HG02588 (cell line): ENCODE measurements around the gene MYO18A.

Experiments used
- ATAC-seq: cut with Tn5 transposase; IDR thresholded peaks from one replicate; pipeline ENCODE4 v1.9.1; 2021; ENCODE audit warnings: mild to moderate bottlenecking, moderate library complexity; ENCODE audit not compliant: unreplicated experiment

Gene MYO18A

DNA sequence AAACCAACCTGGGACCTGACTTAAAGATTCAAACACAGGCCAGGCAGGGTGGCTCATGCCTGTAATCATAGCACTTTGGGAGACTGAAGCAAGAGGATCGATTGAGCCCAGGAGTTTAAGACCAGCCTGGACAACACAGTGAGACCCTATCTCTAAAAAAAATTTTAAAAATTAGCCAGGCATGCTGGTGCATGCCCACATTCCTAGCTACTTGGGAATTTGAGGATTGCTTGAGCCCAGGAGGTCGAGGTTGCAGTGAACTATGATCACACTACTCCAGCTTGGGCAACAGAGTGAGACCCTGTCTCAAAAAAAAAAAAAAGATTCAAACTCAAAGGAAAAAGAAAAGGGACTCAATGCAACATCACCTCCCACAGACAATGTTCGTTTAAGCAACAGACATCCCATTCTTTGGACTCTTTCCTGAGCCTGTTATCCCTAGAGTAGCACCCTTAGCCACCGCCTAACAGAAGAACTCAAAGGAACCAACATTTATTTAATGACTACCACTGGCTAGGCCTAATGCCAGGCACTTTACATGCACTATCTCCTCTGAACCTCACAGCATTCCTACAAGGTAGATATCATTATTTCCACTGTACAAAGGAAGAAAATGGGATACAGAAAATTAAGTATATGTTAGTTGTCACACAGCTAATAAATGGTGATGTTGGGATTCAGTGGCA, 12.7 kb downstream of the MYO18A start:
- no peak for ATAC-seq

DNA sequence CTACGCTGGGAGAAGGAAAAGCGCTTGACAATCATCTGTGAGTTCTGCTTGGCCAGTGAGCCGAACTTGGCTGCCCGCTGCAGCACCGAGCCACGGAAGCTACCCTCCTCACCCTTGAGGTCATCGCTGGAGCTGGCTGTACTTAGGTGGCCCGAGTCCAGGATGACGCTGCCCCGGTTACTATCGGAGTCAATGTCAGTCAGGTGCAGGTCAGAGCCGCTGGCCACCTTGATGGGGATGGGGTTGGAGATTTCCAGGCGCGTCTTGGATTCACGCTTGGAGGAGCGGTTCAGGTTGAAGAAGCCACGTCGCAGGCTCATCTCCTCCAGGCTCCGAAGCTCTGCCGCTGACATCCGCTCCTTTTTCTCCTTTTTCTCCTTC, 13.7 kb downstream of the MYO18A start:
- ATAC-seq = no peak

DNA sequence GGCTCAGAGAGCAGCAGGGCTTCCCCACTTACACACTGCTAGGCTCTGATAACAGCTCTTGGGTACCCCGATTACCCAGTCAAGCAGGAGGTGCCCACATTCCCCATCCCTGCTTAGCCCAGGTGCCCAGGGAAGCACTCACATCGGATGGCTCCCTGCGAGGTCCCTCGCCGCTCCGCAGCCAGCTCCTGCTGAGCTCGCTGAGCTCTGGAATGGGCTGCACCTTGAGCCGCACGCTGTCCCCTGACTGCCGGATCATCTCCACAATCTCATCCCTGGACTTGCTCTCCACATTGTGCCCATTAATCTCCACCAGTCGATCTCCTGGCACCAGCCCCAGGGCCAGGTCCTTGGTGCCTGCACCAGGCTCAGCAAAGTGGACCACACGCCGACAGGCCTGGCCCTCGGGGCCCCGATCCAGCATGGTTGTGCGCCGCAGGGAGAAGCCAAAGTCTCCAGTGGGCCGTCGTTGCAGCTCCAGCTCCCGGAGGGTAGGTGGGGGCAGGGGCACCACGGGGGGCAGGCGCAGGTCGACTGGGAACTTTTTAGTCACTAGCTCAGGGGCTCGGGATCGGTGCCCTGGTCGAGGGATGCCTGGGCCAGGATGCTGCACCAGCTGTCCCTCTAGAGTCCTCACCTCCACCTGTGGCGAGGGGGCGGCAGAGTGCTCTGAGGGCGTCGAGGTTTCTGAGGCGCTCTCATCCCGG, 14.2 kb downstream of the MYO18A start:
- no peak for ATAC-seq

DNA sequence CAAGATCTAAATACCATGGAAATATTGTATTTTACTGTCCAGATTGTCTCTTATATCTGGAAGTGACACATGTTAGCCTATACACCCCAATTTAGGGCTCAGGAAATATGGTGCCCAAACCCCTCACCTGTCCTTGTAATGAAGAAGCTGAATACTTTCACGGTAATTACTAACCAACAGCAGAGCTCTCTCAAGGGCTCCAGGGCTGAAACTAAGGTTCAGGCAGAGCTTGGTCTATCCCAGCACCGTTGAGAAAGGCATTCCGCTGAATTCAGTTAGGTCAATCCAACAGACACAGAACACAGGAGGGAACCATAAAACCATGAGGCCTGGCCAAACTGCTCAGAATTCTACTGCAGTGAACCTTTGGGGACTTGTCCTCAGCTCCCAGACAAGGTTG, 14.9 kb downstream of the MYO18A start:
- no peak for ATAC-seq

DNA sequence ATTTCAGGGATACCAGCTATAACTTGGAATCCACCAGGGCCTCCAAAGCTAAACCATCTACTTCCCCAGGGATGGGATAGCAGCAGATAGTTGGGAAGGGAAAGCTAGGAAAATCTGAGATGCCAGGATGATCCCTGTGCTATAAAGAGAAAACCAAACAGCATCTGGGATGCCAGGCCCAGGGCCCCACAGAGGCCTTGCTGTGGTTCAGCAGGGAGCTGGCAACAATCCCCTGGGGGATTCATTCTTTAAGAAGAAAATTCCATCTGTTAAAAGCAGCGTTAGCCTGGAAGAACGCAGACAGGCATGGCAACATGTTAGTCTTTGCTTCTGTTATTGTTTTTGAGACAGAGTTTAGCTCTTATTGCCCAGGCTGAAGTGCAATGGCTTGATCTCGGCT, 16.6 kb downstream of the MYO18A start:
- ATAC-seq = no peak

DNA sequence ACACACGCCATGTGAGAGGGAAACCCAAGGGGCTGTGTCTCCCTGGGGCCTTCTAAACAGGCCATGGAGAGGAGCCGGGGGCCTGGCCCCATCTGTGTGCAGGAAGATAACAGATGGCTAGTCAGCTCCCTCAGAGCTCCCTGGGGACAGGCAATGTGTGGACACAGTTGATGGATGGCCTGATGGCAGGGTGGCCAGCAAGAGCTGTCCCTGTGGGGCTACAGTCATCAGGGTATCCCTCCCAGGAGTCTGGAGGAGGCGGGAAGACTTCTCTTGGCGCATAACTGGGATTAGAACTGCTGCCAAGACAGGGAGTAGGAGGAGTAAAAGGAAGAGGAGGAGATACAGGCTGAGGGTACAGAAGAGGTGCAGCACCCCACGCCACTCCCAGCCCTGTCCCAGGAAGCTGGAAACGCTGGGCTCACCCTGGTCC, 17.3 kb downstream of the MYO18A start:
- ATAC-seq = no peak

DNA sequence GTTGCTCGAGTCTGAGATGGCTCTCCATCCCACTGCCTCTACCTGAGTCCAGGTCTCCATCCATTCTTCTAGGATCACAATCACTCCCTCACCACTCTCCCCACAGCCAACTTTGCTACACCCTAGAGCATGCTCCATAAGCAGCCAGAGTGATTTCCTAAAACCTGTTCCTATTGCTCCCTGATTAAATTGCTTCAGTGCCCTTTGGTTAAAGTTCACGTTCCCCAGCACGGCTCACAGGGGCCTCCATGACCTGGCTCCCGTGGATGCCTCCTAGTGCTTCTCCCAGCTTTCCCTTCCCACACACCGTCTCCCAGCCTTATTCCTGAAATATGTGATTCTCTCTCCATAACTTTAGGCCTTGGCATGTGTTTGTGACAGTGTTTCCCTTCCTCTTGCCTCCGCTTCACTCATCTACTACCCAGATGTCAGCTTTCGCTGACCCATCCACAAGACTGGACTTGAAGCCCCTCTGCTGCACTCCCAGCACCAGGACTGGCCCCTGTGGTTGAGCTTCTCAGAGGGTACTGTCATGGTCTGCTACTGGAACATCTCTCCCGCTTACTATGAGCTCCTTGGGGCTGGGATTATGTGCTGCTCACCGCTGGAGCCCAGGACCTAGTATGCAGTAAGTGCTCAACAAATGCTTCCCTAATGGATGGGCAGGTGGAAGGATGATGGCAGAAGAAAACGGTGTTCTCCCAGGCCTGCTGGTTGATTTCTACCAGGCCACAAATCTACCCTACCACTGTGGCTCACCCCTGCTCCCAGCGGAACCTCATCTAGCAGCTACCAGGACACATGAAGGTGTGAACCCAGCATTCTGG, 17.9 kb downstream of the MYO18A start:
- ATAC-seq = no peak

DNA sequence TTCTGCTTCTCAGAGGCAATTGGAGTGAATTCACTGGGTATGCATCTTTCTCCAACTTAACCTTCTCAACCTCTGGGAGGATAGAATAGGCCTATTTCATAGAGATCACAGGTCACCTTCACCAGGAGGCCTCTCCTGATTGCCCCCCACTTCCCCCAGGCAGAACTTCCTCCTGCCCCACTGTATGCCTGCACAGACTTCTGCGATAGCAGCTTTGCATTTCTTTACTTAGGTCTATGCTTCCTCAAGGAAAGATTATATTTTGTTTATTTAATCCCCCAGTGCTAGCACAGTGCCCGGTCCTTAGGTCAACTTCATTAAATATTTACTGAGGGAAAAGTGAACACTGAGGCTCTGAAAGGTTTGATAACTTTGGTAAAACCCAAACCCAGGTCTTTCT, 19.9 kb downstream of the MYO18A start:
- no peak for ATAC-seq

DNA sequence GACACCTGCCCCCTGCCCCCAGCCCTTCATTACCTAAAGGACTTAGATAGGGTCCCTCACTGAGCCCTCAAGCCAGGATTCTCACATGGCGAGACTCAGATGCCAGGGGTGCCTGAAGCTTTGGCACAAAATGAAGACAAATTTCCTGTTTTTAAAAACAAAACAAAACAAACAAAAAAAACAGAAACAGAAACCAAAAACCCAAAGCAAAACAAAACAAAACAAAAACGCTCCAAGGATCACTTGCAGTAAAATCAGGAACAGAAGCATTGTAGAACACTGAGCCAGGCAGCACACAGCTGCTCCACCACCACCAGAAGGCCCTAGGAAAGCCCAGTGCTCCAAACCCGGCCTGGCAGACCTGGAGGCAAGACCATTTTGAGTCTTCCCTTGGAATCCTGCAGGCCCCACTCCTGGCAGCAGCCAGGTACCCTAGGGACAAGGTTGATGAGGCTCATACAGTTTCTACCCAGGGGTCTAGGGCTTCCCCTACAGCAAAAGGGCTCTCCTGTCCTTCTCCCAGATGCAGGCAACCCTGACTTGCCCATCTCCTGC, 20.8 kb downstream of the MYO18A start:
- no peak for ATAC-seq

DNA sequence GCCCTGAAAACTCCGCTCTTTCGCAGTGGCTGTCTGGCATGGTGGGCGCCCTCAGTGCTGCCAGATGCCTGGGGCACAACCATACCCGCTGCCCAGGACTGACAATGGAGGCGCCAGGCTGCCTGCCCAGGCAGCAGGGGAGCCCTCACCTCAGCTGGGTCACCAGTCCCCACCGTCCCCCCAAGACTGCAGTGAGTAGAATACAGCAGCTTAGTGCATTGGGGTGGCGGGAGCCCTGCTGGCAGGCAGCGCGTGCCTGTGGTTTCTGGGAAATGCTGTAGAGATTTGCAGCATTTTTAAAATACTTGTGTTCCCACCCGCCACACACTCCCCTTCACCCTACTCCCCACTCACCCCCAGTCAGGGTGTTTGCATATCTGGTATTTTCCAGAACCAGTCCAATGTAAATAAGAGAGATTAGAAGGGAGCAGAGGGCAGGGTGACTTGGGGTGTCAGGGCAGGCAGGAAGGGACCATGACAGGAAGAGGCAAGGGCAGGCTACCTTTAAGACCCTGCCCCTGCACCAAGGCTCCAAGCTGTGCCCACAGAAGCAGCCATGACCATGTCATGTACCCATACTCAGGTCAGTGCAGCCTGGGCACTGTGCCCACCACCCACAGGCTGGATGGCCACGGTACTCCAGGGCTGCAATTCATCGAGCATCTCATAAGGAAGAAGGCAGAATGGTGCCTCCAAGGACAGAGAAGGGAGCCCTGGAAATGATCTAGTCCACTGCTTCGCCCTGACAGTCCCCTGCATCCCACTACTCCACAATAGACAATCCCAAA, 21.5 kb downstream of the MYO18A start:
- ATAC-seq = no peak

DNA sequence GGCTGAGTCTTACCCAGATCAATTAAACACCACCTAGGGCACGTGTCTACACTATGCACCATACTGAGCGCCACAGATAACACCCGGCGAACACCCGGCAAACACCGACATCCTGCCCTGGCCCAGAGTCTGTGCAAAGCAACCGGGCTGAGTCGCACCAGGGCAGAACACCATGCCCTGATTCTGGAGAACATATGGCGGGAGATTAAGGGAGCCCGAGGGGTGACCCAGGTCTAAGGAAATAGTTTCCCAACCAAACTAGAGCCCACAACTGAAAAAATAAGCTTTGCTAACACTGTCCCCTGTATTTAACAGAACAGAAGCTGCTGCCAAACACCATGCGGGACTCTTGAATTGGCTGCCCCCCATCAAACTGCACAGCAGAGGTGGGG, 22.1 kb downstream of the MYO18A start:
- no peak for ATAC-seq

DNA sequence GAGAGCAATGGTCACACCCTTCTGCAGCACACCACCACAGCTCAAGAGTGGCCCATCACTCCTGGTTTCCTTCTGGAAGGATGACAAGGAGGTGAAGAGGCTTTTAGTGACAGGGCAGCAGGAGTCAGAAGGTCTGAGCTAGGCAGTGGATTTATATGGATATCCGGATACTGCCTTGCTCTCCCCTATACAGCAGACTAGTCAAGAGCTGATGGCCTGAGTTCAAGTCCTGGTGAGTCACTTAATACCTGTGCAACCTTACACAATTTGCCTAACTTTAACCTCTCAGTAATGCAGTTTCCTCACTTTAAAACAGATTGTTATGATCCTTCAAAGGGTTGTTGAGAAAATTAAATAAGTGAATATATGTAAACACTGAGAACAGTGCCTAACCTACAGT, 22.9 kb downstream of the MYO18A start:
- ATAC-seq = no peak

DNA sequence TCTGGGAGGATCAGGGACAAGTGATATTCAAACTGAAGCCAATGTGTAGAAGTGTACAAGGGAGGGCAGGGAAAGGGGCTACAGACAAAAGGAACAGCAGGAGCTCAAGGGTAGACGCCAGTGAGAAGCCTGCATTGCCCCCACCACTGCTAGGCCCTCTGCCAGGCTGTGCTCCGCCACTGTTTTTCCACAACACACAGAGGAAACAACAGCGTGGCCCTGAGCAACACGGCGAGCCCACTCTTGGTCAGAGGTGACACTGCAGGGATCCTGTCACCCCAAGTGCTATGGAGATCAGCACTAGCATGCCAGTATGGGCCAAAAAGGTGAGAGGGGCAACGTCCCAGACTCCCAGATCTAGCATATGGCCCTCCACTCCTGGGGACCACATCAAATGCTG, 23.4 kb downstream of the MYO18A start:
- no peak for ATAC-seq

DNA sequence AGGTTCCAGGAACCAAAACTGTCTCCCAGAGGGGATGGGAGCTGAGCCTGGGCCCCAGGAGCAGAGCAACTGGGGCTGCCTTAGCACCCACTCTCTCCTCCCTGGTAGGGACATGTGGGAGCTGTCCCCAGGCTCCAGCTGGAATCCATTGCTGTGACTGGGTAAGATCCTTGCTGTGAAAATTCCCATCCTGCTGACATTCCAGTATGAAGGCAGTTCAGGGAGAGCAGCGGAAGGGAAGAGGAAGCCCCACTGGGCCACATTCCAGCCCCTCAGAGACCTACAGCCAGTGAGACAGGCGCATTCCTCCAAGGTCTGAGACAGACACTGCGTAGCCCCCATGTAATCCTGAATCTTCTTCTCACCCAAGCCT, 24.2 kb downstream of the MYO18A start:
- no peak for ATAC-seq

DNA sequence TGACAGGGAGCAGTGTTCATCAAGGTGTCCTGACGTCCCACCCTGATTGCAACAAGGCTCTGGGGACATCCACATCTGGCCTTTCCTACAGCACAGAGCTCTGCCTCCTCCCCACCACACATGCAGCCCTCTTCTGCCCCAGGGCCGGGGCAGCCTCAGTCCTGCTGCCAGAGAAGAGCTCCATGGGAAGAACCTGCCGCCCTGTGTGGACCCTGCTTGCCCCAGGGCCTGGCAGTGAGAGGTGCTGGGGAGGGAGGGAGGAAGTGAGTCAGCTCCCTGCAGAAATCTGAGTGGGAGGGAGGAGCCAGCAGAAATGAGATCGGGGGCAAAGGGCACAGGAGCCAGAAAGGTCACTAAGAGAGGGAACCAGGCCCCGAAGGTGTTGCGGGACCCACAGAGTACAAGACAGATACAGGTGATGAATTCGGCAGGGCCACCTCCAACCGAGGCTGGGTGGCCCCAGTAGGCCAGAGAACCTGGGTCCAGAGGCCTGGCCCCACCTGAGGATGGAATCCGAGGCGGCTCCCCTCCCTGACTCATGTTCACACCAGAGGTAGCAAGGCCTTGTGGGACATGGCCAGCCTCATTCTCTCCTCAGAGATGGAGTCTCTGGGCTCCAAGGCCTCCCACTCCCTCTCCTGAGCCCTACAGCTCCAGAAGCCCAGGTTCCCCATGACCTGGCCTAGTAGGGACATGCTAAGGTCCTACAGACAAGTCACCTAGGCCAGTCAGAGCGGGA, 24.8 kb downstream of the MYO18A start:
- no peak for ATAC-seq

DNA sequence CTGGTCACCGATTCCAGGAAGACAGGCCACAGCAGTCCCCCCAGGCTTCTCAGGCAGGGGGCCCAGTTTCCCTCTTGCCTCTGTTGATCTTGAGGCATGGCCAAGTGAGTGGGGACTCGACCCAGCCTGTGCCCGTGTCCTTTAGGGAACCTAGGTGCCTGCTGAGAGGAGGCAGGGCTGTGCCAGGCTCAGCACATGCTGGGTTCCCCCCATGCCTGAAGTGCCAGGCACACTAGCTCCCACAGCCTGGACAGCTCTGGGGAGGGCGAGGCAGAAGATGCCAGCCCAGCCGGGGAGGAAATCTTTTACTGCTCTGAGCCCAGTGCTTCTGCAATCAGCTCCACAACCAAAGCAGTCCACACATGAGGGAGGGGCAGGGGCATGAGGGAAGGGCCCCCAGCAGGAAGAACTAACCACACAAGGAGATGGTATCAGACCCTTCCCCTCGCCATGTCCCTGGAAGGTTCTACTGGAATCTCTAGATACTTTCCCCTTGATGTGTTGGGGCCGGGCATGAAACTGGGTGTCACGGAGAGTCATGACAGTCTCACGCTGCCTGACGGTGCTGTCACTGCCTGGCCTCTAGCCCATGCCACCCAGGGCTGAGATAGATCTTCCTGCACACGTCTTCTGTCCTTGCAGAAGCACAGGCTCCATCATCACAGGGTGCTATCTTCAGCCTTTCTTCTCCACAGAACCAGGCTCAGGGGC, 25.5 kb downstream of the MYO18A start:
- no peak for ATAC-seq

DNA sequence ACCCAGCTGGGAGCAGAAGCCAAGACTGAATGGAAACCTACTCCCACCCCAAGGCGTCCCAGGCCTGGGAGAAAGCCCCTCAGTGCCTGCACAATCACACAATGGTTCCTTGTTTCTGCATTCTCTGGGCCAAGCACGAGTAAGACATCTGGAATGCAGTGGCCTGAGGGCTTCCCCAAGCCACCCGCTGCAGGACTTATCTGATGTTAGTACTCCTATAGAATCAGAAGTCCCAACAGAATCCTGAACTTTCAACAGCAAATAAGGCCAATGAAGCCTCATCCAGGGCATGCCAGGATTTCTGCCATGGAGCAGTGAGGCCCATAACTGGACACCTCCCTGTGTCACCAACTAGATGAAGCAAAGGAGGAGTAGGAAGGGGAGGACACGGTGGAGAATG, 28.6 kb downstream of the MYO18A start:
- ATAC-seq = no peak

DNA sequence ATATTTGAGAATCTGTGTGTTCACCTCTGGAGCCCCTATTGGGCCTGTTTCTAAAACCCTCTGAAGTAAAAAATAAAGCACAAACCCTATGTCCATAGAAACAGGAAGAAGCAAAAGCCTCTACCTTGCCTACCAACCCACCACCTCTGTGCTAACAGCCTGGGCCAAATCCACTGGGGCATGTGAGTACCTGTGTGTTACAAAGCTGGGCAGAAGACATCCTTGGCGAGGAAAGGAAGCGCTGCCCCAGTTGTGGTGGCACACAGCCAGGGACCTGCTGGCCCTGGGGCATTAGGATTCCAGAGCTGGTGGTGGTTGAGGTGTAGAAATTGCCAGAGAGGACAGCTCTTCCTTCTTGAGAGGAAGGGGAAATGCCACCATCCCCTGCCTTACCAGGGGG, 30.0 kb downstream of the MYO18A start:
- no peak for ATAC-seq

DNA sequence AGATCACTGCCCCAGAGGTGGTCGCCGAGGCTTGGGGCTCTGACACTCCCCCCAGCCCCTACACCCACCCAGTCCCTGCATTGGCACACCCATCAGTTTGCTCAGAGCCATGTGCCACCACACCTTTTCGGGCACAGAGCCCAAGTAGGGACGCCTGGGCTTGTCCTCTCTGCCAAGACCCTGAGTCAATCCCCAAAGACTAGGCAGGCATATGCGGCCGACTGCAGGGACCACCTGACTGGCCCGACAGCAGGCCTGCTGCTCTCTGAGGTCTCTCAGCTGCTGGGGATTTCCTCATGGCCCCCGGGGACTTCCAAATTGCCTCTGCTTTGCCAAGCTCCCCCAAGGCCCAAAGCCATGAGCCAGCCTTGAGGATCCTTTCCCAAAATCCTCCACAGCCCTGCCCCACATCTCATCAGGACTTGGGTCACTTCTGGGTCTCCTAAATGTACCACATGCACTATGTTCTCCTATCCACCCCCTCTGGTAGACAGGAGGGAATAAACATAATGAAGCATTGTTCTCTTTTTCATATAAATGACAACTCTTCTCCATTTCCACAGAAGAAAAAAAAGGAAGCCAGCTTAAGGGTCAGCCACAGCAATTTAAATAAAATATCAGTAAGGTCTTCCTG, 30.6 kb downstream of the MYO18A start:
- no peak for ATAC-seq
